Left lung (tissue), 10 donors: Measurements from ENCODE around the gene P2RY2. TPM values are rescaled to one million over a fixed set of nuclear protein-coding genes. Genes with fewer than 3 reads are reported as not detected.
A peak's percentile ranks its signal among the peaks of the same experiment; 100 is the strongest.

ENCODE experiments used
- ATAC-seq: fragments of 200-7000 bp; cut with Tn5 transposase; one replicate; pipeline ENCODE4 v1.9.1; 2020; ENCODE audit warnings: moderate library complexity
- DNase-seq, 4 donors: peaks; one replicate each; pipeline ENCODE4 v3.0.0-alpha.2; 2013 to 2020
- H3K27ac ChIP-seq, 2 donors: fragments of 200-600 bp; sonication (generic) in 1 of 2; one replicate each; pipeline versions ENCODE4 v1.5.0 to v1.8.0; 2020 to 2021
- H3K27me3 ChIP-seq, 2 donors: fragments of 200-600 bp; sonication (generic) in 1 of 2; one replicate each; pipeline versions ENCODE4 v1.5.0 to v1.8.0; 2020 to 2021
- H3K36me3 ChIP-seq, 2 donors: fragments of 200-600 bp; sonication (generic) in 1 of 2; one replicate each; pipeline versions ENCODE4 v1.5.0 to v1.8.0; 2020 to 2021
- H3K4me1 ChIP-seq, 2 donors: fragments of 200-600 bp; one replicate each; pipeline ENCODE4 v1.8.0; 2021
- H3K4me3 ChIP-seq, 2 donors: fragments of 200-600 bp; sonication (generic) in 1 of 2; one replicate each; pipeline versions ENCODE4 v1.5.0 to v1.8.0; 2020 to 2021; ENCODE audit warnings: mild to moderate bottlenecking in 1 of 2
- H3K9me3 ChIP-seq, 2 donors: fragments of 200-600 bp; sonication (generic) in 1 of 2; one replicate each; pipeline versions ENCODE4 v1.5.0 to v1.8.0; 2020 to 2021
- CTCF ChIP-seq, 2 donors: fragments of 200-600 bp; sonication (generic) in 1 of 2; IDR thresholded peaks; one replicate each; pipeline versions ENCODE4 v1.5.0 to v1.8.0; 2021; ENCODE audit warnings: antibody characterized with exemption in 2 of 2
- intact Hi-C, 2 donors: fragments of 100-400 bp; cut with DNase I; formaldehyde crosslinking; loops; one replicate each; pipeline versions ENCODE4 v1.11.2 to v1.14.2; 2022
- polyA plus RNA-seq, 6 donors: library from polyadenylated mRNA; unstranded; fragments of 120-200 nt; gene quantifications; one replicate each; pipeline ENCODE4 v1.2.1, GENCODE V29; 2013; ENCODE audit not compliant: insufficient read length in 6 of 6
- total RNA-seq, 2 donors: library from RNA; stranded (reverse); fragmentation: NEBNext Ultra II Directional; extraction: Animal tissue kit (Norgen Biotek cat#: 25700); gene quantifications; one replicate each; pipeline ENCODE4 v1.2.1, GENCODE V29; 2021
- donor health status: DM: no; HTN: yes; CAD: no.
- donor health status: DM: no; HTN: no; CAD: no.

P2RY2 gene
- total and polyA plus RNA-seq, 8 donors: 0.83 to 10.3 (median 1.3) TPM

- no peak for ATAC-seq
- no peak for TF ChIP-seq CTCF (IDR thresholded peaks at IDR 0.05)
- Histone ChIP-seq H3K4me3 (no peak overlapping the region), H3K36me3 (no peaks in the 10 kb centered on the region), H3K27me3 (no peaks in the 10 kb centered on the region), H3K27ac (no peak overlapping the region), H3K9me3 (no peaks in the 10 kb centered on the region), H3K4me1 (peaks cover 0 to 34% of the 10 kb centered on the region in 2 donors)
- DNase-seq: no peak
- intact Hi-C loops: no loop called here
Measured at GRCh38 chr11:73209892-73210291, 8.2 kb upstream of the P2RY2 start.

- no peak overlapping the region for H3K27ac ChIP-seq
- no peaks in the 10 kb centered on the region for H3K36me3 ChIP-seq
- no peaks in the 10 kb centered on the region for H3K9me3 ChIP-seq
- DNase-seq: no peak
- intact Hi-C loops: no loop called here
- H3K4me3 ChIP-seq: no peak overlapping the region
- TF ChIP-seq CTCF (IDR thresholded peaks at IDR 0.05): no peak
- H3K4me1 ChIP-seq: peaks cover 0 to 34% of the 10 kb centered on the region in 2 donors
- no peaks in the 10 kb centered on the region for H3K27me3 ChIP-seq
- ATAC-seq: no peak
Measured at GRCh38 chr11:73210916-73211667, 7.0 kb upstream of the P2RY2 start.

GRCh38 chr11:73213196-73214143 is 4.6 kb upstream of the P2RY2 start:
- ATAC-seq (no peak), DNase-seq (peak in 1 of 4 donors; percentile 25)
- TF ChIP-seq CTCF (IDR thresholded peaks at IDR 0.05): no peak
- intact Hi-C loops: no loop called here
- peaks cover 0 to 8% of the 10 kb centered on the region in 2 donors for H3K27me3 ChIP-seq
- H3K4me3 ChIP-seq: no peak overlapping the region
- no peaks in the 10 kb centered on the region for H3K36me3 ChIP-seq
- peak overlapping the region in 1 of 2 donors; percentile 83 for H3K27ac ChIP-seq
- H3K9me3 ChIP-seq: no peaks in the 10 kb centered on the region
- H3K4me1 ChIP-seq: peaks cover 0 to 49% of the 10 kb centered on the region in 2 donors

GRCh38 chr11:73215191-73216134 is 2.6 kb upstream of the P2RY2 start:
- Histone ChIP-seq H3K36me3 (no peaks in the 10 kb centered on the region), H3K27ac (peak overlapping the region in 1 of 2 donors; percentile 83), H3K4me1 (peaks cover 0 to 66% of the 10 kb centered on the region in 2 donors), H3K27me3 (peaks cover 0 to 15% of the 10 kb centered on the region in 2 donors), H3K4me3 (no peak overlapping the region), H3K9me3 (no peaks in the 10 kb centered on the region)
- no peak for TF ChIP-seq CTCF (IDR thresholded peaks at IDR 0.05)
- intact Hi-C loops: no loop called here
- DNase-seq (peak in 1 of 4 donors; percentile 30), ATAC-seq (no peak)
